Hair follicular keratinocyte (primary cell): ENCODE results near the gene TMEM19. TPM values are rescaled to one million over a fixed set of nuclear protein-coding genes. Genes with fewer than 3 reads are reported as not detected.

Experiments
- total RNA-seq: library from RNA; depleted of rRNA; stranded (reverse); fragments of >200 nt; gene quantifications from 2 replicates; pipeline ENCODE4 v1.2.3, GENCODE V29; 2015

TMEM19 gene
- 9.5 and 20.4 TPM in 2 replicates for total RNA-seq

GRCh38 chr12:71685914-71686657, at the start of gene TMEM19:
TMEM19 (plus strand) TSS chr12:71686082; CDS start chr12:71686681, 599 bp downstream.

GRCh38 chr12:71663561-71664410, 22.1 kb upstream of the TMEM19 start, which contains the start of the genes THAP2 and ZFC3H1:
THAP2 (plus strand) TSS chr12:71664301; CDS start chr12:71664510, 209 bp downstream.
ZFC3H1 (minus strand) TSS chr12:71663848; CDS start chr12:71663610, 238 bp downstream.

Other genes with a start within 250 kb of the TMEM19 start
- gene LGR5, start 246.3 kb upstream of the TMEM19 start, total RNA-seq, result not detected in 2 replicates
- 8.3 and 8.4 TPM in 2 replicates for gene ZFC3H1, start 22.2 kb upstream of the TMEM19 start, total RNA-seq
- gene THAP2, start 21.8 kb upstream of the TMEM19 start, total RNA-seq, result 1.5 and 5.8 TPM in 2 replicates
- 14.3 and 15.1 TPM in 2 replicates for gene RAB21, start 68.8 kb downstream of the TMEM19 start, total RNA-seq
- 8.9 and 9.1 TPM in 2 replicates for gene TBC1D15, start 153.7 kb downstream of the TMEM19 start, total RNA-seq